ENCODE results near the gene OCSTAMP. TPM values are rescaled to one million over a fixed set of nuclear protein-coding genes. Genes with fewer than 3 reads are reported as not detected.

The OCSTAMP gene
- polyA plus RNA-seq, 1 donor, result not detected

DNA sequence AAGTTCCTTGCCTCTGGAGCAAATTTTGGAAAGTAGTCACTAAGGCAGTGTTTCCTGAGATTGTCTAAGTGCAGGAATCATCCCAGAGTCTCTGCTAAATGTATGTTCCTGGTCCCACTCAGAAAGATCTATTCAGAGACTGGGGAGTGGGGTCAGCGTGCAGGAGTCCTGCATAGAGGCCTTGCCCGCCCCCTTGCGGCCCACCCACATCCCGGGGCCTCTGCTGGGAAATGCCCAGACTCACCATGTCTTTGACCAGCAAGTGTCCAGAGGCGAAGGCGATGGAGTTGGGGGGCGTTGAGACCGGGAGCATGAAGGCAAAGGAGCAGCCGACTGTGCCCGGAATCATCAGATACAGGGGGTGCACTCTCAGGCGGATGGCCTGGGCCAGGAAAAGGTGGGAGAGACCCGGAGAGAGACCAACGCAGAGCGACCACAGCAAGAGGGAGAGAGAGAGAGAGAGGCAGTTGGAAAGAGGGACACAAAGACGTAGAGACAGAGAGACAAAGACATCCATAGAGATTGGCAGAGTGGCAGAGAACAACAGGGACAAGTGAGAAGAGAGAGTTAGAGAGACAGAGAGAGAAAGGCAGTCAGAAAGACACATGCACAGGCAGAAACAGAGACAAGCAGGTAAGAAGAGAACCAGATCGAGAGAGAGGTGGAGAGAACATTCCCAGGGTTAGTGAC lies 12.9 kb upstream of the OCSTAMP start:
- peak overlapping the region; percentile 64 for H3K27ac ChIP-seq (ENCODE audit: low read length)
- H3K4me1 ChIP-seq (ENCODE audit: control insufficient read depth, insufficient read depth, low read length), result peaks cover 5% of the 10 kb centered on the region
- no peak overlapping the region for H3K4me3 ChIP-seq (ENCODE audit: low read length)
- H3K27me3 ChIP-seq (ENCODE audit: control insufficient read depth, insufficient read depth, low read length), result no peaks in the 10 kb centered on the region
- no peaks in the 10 kb centered on the region for H3K9me3 ChIP-seq (ENCODE audit: control insufficient read depth, low read depth, low read length)
- DNase-seq, result no peak
- H3K36me3 ChIP-seq (ENCODE audit: control insufficient read depth, insufficient read depth, low read length), result no peaks in the 10 kb centered on the region
- WGBS (ENCODE audit: insufficient coverage, low lambda C conversion rate), result 94% methylated on average over 4 of the region's 16 CpGs

DNA sequence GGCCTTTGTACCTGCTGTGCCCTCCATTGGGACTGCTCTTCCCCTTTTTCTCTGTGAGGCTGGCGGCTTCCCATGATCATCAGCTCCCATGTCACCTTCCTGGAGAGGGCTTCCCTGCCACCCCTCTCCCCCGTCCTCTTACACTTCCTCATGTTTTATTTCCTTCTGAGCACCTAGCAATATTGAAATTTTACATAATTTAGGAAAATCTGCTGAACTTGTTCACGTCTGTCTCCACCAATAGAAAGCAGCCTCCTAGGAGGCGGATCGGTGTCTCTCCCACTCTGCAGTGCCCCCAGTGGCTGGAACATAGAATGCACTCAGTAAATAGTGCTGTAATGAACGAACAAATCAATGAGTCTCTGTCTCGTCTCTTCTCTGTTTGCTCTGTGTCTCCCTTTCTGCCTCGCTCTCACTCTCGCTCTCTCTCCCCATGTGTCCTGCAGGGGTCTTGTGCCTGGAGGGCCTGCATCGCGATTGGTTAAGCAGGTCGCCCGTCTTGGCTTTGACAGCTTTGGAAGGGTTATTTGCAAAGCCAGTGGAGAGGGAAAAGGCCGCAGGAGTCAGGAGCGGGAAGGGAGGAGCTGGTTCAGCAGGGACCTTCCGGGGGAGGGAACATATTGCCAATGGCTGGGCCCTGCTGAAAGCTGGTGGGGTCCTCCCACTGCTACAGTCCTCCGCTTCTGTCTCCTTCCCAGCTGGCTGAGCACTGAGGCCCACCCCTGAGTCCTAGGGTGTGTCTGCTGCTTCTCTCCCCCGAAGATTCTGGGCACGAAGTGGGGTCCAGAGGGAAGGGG lies 12.1 kb upstream of the OCSTAMP start:
- H3K27me3 ChIP-seq (ENCODE audit: control insufficient read depth, insufficient read depth, low read length), result no peaks in the 10 kb centered on the region
- H3K4me1 ChIP-seq (ENCODE audit: control insufficient read depth, insufficient read depth, low read length), result peaks cover 5% of the 10 kb centered on the region
- DNase-seq, result peak; percentile 69 to 83
- no peaks in the 10 kb centered on the region for H3K9me3 ChIP-seq (ENCODE audit: control insufficient read depth, low read depth, low read length)
- no peaks in the 10 kb centered on the region for H3K36me3 ChIP-seq (ENCODE audit: control insufficient read depth, insufficient read depth, low read length)
- H3K4me3 ChIP-seq (ENCODE audit: low read length), result peak overlapping the region; percentile 36
- 50% methylated on average over 2 of the region's 19 CpGs for WGBS (ENCODE audit: insufficient coverage, low lambda C conversion rate)
- H3K27ac ChIP-seq (ENCODE audit: low read length), result peak overlapping the region; percentile 64

DNA sequence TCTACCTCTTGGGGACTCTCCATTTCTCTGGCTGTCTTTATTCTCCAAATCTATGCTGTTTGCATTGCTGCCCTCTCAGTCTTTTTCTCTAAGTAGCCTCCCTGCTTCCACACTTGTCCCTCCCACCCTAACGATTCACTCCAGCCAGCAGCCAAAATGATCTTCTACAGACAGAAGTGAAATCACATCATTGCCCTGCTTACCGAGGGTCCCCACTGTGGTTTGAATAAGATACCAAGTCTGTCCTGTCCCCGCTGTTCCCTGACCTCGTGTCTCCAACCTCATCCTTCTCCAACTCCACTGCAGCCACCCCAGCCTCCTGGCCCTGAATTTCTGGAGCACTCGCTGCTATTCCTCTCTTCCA lies 11.5 kb upstream of the OCSTAMP start:
- Histone ChIP-seq H3K4me1 (ENCODE audit: control insufficient read depth, insufficient read depth, low read length) (peaks cover 5% of the 10 kb centered on the region), H3K27ac (ENCODE audit: low read length) (peak overlapping the region; percentile 64), H3K4me3 (ENCODE audit: low read length) (peak overlapping the region; percentile 36), H3K36me3 (ENCODE audit: control insufficient read depth, insufficient read depth, low read length) (no peaks in the 10 kb centered on the region), H3K27me3 (ENCODE audit: control insufficient read depth, insufficient read depth, low read length) (no peaks in the 10 kb centered on the region), H3K9me3 (ENCODE audit: control insufficient read depth, low read depth, low read length) (no peaks in the 10 kb centered on the region)
- DNase-seq, result no peak
- no CpG with 5 or more reads among the region's 5 CpGs for WGBS (ENCODE audit: insufficient coverage, low lambda C conversion rate)

- Histone ChIP-seq H3K36me3 (ENCODE audit: control insufficient read depth, insufficient read depth, low read length) (no peaks in the 10 kb centered on the region), H3K27me3 (ENCODE audit: control insufficient read depth, insufficient read depth, low read length) (peaks cover 2% of the 10 kb centered on the region), H3K27ac (ENCODE audit: low read length) (no peak overlapping the region), H3K4me1 (ENCODE audit: control insufficient read depth, insufficient read depth, low read length) (peaks cover 5% of the 10 kb centered on the region), H3K4me3 (ENCODE audit: low read length) (no peak overlapping the region), H3K9me3 (ENCODE audit: control insufficient read depth, low read depth, low read length) (no peaks in the 10 kb centered on the region)
- WGBS (ENCODE audit: insufficient coverage, low lambda C conversion rate), result no CpG with 5 or more reads among the region's 7 CpGs
- DNase-seq, result no peak
Observed at GRCh38 chr20:46559685-46560440, 9.4 kb upstream of the OCSTAMP start.

DNA sequence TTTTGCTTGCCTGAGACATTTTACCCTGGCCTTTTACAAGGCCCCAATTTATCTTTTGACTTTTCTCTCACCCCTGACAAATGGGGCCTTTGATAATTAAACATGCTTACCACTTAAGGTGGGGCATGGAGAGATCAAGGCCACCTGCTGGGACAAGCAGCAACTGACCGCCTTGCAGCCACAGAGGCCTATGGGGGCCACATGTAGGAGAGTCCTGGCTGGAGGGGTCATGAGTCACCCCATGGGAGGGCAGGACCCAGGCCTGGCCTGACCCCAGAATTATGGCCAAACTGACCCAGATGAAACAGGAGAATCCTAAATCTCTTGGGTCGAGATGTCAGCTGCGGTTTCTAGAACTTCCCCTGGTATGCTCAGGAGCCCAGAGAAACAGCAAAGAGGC lies 8.5 kb upstream of the OCSTAMP start:
- Histone ChIP-seq H3K36me3 (ENCODE audit: control insufficient read depth, insufficient read depth, low read length) (no peaks in the 10 kb centered on the region), H3K9me3 (ENCODE audit: control insufficient read depth, low read depth, low read length) (no peaks in the 10 kb centered on the region), H3K4me1 (ENCODE audit: control insufficient read depth, insufficient read depth, low read length) (peaks cover 5% of the 10 kb centered on the region), H3K27ac (ENCODE audit: low read length) (no peak overlapping the region), H3K27me3 (ENCODE audit: control insufficient read depth, insufficient read depth, low read length) (peaks cover 2% of the 10 kb centered on the region), H3K4me3 (ENCODE audit: low read length) (no peak overlapping the region)
- DNase-seq, result no peak
- WGBS (ENCODE audit: insufficient coverage, low lambda C conversion rate), result 100% methylated on average over 1 of the region's 3 CpGs

GRCh38 chr20:46558511-46558959 lies 8.1 kb upstream of the OCSTAMP start:
- Histone ChIP-seq H3K4me1 (ENCODE audit: control insufficient read depth, insufficient read depth, low read length) (peaks cover 5% of the 10 kb centered on the region), H3K4me3 (ENCODE audit: low read length) (no peak overlapping the region), H3K36me3 (ENCODE audit: control insufficient read depth, insufficient read depth, low read length) (no peaks in the 10 kb centered on the region), H3K9me3 (ENCODE audit: control insufficient read depth, low read depth, low read length) (no peaks in the 10 kb centered on the region), H3K27ac (ENCODE audit: low read length) (no peak overlapping the region), H3K27me3 (ENCODE audit: control insufficient read depth, insufficient read depth, low read length) (peaks cover 2% of the 10 kb centered on the region)
- DNase-seq, result peak; percentile 53 to 66
- no CpG with 5 or more reads among the region's 5 CpGs for WGBS (ENCODE audit: insufficient coverage, low lambda C conversion rate)

DNA sequence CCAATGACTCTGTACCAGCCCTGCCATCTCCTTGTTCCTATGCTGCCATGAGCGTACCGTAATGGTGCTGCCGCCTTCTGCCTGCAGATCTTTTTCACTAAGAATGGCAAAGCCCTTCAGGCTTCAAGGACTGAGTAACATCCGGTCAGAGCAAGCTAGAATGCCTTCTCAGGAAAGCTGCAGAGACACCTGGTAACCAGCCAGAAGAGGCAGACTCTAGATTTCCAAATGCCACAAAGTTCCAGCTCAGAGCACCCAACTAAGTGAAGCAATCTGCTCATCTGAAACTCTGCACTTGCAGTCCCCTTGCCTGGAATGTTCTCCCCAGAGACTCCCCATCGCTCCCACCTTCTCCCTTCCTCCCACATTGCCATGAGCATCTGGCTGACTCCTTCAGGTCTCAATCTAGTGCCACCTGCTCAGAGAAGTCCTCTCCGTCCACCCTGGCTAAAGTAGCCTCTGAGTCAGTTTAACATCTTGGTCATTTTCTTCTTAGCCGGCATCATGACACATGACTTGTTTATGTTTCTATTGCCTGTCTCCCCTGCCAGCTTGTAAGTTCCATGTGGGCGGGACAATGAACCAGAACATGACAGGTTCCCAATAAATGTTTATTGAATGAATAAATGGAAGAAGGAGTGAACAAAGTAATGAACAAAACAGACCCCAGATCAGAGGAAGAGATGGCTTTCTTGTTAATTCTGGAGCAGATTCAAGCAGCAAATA lies 6.9 kb upstream of the OCSTAMP start:
- Histone ChIP-seq H3K4me3 (ENCODE audit: low read length) (no peak overlapping the region), H3K36me3 (ENCODE audit: control insufficient read depth, insufficient read depth, low read length) (no peaks in the 10 kb centered on the region), H3K27ac (ENCODE audit: low read length) (no peak overlapping the region), H3K27me3 (ENCODE audit: control insufficient read depth, insufficient read depth, low read length) (peaks cover 2% of the 10 kb centered on the region), H3K4me1 (ENCODE audit: control insufficient read depth, insufficient read depth, low read length) (peaks cover 5% of the 10 kb centered on the region), H3K9me3 (ENCODE audit: control insufficient read depth, low read depth, low read length) (no peaks in the 10 kb centered on the region)
- no CpG with 5 or more reads among the region's 8 CpGs for WGBS (ENCODE audit: insufficient coverage, low lambda C conversion rate)
- DNase-seq, result no peak

GRCh38 chr20:46555370-46555956 lies 5.0 kb upstream of the OCSTAMP start:
- DNase-seq, result no peak
- Histone ChIP-seq H3K27me3 (ENCODE audit: control insufficient read depth, insufficient read depth, low read length) (peaks cover 2% of the 10 kb centered on the region), H3K9me3 (ENCODE audit: control insufficient read depth, low read depth, low read length) (no peaks in the 10 kb centered on the region), H3K27ac (ENCODE audit: low read length) (no peak overlapping the region), H3K4me3 (ENCODE audit: low read length) (no peak overlapping the region), H3K36me3 (ENCODE audit: control insufficient read depth, insufficient read depth, low read length) (no peaks in the 10 kb centered on the region), H3K4me1 (ENCODE audit: control insufficient read depth, insufficient read depth, low read length) (no peaks in the 10 kb centered on the region)
- WGBS (ENCODE audit: insufficient coverage, low lambda C conversion rate), result 92% methylated on average over 3 of the region's 4 CpGs

DNA sequence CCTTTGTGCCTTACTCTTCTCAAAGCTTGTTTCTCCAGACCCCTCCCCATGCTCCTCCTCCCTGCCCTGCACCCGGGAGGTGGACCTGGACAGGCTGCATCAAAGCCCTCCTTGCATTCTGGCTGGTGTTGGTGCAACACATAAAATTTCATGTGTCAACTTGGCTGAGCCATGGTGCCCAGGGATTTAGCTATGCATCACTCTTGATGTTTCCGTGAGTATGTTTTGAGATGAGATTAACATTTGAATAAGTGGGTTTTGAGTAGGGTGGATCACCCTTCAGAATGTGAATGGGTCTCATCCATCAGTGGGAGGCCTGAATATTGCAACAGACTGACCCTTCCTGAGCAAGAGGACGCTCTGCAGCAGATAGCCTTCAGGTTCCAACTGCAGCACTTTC lies 4.4 kb upstream of the OCSTAMP start:
- H3K27ac ChIP-seq (ENCODE audit: low read length), result no peak overlapping the region
- no peaks in the 10 kb centered on the region for H3K4me1 ChIP-seq (ENCODE audit: control insufficient read depth, insufficient read depth, low read length)
- DNase-seq, result no peak
- H3K27me3 ChIP-seq (ENCODE audit: control insufficient read depth, insufficient read depth, low read length), result peaks cover 2% of the 10 kb centered on the region
- H3K36me3 ChIP-seq (ENCODE audit: control insufficient read depth, insufficient read depth, low read length), result no peaks in the 10 kb centered on the region
- H3K4me3 ChIP-seq (ENCODE audit: low read length), result no peak overlapping the region
- no CpG with 5 or more reads among the region's 3 CpGs for WGBS (ENCODE audit: insufficient coverage, low lambda C conversion rate)
- no peaks in the 10 kb centered on the region for H3K9me3 ChIP-seq (ENCODE audit: control insufficient read depth, low read depth, low read length)

All from large intestine (tissue), 3 donors.